K562 (cell line): ENCODE data around the gene TSPAN18. TPM values are rescaled to one million over a fixed set of nuclear protein-coding genes. Genes with fewer than 3 reads are reported as not detected.

ENCODE experiments used
- ATAC-seq: fragments of 200-7000 bp; cut with Tn5 transposase; 3 replicates; pipeline ENCODE4 v1.9.1; 2020; ENCODE audit warnings: moderate library complexity
- BruUV-seq: library from RNA; stranded (reverse); fragments of 400-500 nt; replicated peaks from 2 replicates; lab custom pipeline; 2021; lab: Mats Ljungman, UMichigan
- CTCF ChIA-PET: fragments of 300-600 bp; formaldehyde crosslinking; extraction: SDS; loops from one replicate; lab custom pipeline; 2021; ENCODE audit warnings: low intra/inter-chr PET ratio; lab: Yijun Ruan, JAX
- POLR2A ChIA-PET: fragments of 300-600, 350-650 bp; sonication (Branson Sonifier 250); formaldehyde crosslinking; extraction: SDS; loops from one replicate; lab custom pipeline; 2021; ENCODE audit warnings: antibody characterized with exemption, inconsistent platforms; lab: Yijun Ruan, JAX
- DNase-seq, 4 experiments: peaks; one replicate each; pipeline versions ENCODE4 v3.0.0 to v3.0.0-alpha.2; 2011 to 2018; ENCODE audit warnings: low spot score in 3 of 4, mixed read lengths in 3 of 4; ENCODE audit errors: extremely low read depth in 1 of 4
- FAIRE-seq: peaks from 2 replicates; lab custom pipeline; 2011; peaks lifted over from hg19 to GRCh38; lab: Jason Lieb, UNC
- H2AFZ ChIP-seq: 2 replicates; pipeline ENCODE4 v1.6.0; 2011; ENCODE audit warnings: low read depth, low read length, control low read depth, inconsistent platforms
- H3K27ac ChIP-seq: fragments of 200-600 bp; 3 replicates; pipeline ENCODE4 v1.8.0; 2011; ENCODE audit warnings: low read depth, mild to moderate bottlenecking, control low read depth, inconsistent platforms, low read length, moderate library complexity, mixed read lengths; ENCODE audit errors: extremely low read depth
- H3K27me3 ChIP-seq, 2 experiments: fragments of 300-600 bp in 1 of 2; 2 replicates in 1 of 2; 3 replicates in 1 of 2; pipeline versions ENCODE4 v1.6.0 to v1.8.0; 2011; ENCODE audit warnings: inconsistent platforms in 2 of 2, low read length in 2 of 2, mild to moderate bottlenecking in 1 of 2, mixed read lengths in 1 of 2, moderate library complexity in 1 of 2; ENCODE audit not compliant: control insufficient read depth in 2 of 2, insufficient read depth in 2 of 2
- H3K36me3 ChIP-seq: fragments of 300-600 bp; 3 replicates; pipeline ENCODE4 v1.8.0; 2011; ENCODE audit warnings: mild to moderate bottlenecking, low read length, inconsistent platforms; ENCODE audit not compliant: control insufficient read depth, insufficient read depth
- H3K4me1 ChIP-seq, 2 experiments: fragments of 200-600 bp in 1 of 2; replicated peaks in 1 of 2; 2 replicates in 1 of 2; 3 replicates in 1 of 2; pipeline versions ENCODE4 v1.5.1 to v1.8.0; 2011; ENCODE audit warnings: inconsistent platforms in 2 of 2, low read length in 2 of 2, mild to moderate bottlenecking in 1 of 2, mixed read lengths in 1 of 2, moderate library complexity in 1 of 2; ENCODE audit not compliant: control insufficient read depth in 2 of 2, insufficient read depth in 2 of 2
- H3K4me2 ChIP-seq: 2 replicates; pipeline ENCODE4 v1.6.1; 2011; ENCODE audit warnings: low read length, control low read depth, inconsistent platforms, mixed read lengths; ENCODE audit not compliant: insufficient read depth
- H3K4me3 ChIP-seq: fragments of 200-600 bp; sonication (generic), shearing (Covaris generic); 2 replicates; pipeline ENCODE4 v1.5.1; 2016; ENCODE audit warnings: control low read depth, inconsistent platforms
- H3K79me2 ChIP-seq: fragments of 200-600 bp; 3 replicates; pipeline ENCODE4 v1.8.0; 2011; ENCODE audit warnings: low read length, inconsistent platforms; ENCODE audit not compliant: control insufficient read depth, insufficient read depth
- H3K9ac ChIP-seq, 2 experiments: 2 replicates each; pipeline versions ENCODE4 v1.6.0 to v1.6.1; 2011; ENCODE audit warnings: low read depth in 2 of 2, low read length in 2 of 2, control low read depth in 1 of 2, inconsistent platforms in 1 of 2, mild to moderate bottlenecking in 1 of 2, mixed read lengths in 1 of 2; ENCODE audit not compliant: insufficient read depth in 1 of 2
- H3K9me1 ChIP-seq: one replicate; pipeline ENCODE4 v1.6.0; 2011; ENCODE audit warnings: inconsistent platforms, mild to moderate bottlenecking, low read length, moderate library complexity; ENCODE audit not compliant: control insufficient read depth, insufficient read depth
- H3K9me3 ChIP-seq: replicated peaks from 2 replicates; pipeline ENCODE4 v1.5.1; 2011; ENCODE audit warnings: low read depth, low read length, inconsistent platforms; ENCODE audit not compliant: control insufficient read depth, insufficient read depth
- H4K20me1 ChIP-seq: replicated peaks from 2 replicates; pipeline ENCODE4 v1.6.1; 2011; ENCODE audit warnings: low read length, inconsistent platforms, mixed read lengths; ENCODE audit not compliant: control insufficient read depth, insufficient read depth
- AFF1 ChIP-seq, 2 experiments: fragments of 450-650 bp; IDR thresholded peaks; 2 replicates each; pipeline ENCODE4 v1.6.1; 2018; ENCODE audit warnings: mild to moderate bottlenecking in 2 of 2, low read depth in 1 of 2; ENCODE audit not compliant: partially characterized antibody in 2 of 2
- CBFA2T2 ChIP-seq: fragments of 450-650 bp; conservative IDR thresholded peaks from 2 replicates; pipeline ENCODE4 v1.6.1; 2017; ENCODE audit warnings: mild to moderate bottlenecking
- DEAF1 ChIP-seq: fragments of 450-650 bp; formaldehyde crosslinking; IDR thresholded peaks from 2 replicates; pipeline ENCODE4 v1.4.0; 2020; ENCODE audit warnings: mild to moderate bottlenecking, moderate library complexity
- EP300 ChIP-seq: IDR thresholded peaks from 2 replicates; pipeline ENCODE4 v1.6.1; 2012; ENCODE audit warnings: low read length, improper control_type of control experiment
- ETV6 ChIP-seq, 3 experiments: fragments of 150-350 bp in 1 of 3; sonication (generic) in 1 of 3; formaldehyde crosslinking in 1 of 3; IDR thresholded peaks; 2 replicates each; pipeline versions ENCODE4 v1.6.1 to v1.8.0; 2014 to 2022; ENCODE audit warnings: borderline replicate concordance in 2 of 3, low read depth in 2 of 3, antibody characterized with exemption in 1 of 3, low read length in 1 of 3, mild to moderate bottlenecking in 1 of 3, missing genetic modification reagents in 1 of 3
- MAFF ChIP-seq: IDR thresholded peaks from 2 replicates; pipeline ENCODE4 v1.6.1; 2012; ENCODE audit warnings: low read length, improper control_type of control experiment
- MEF2D ChIP-seq: conservative IDR thresholded peaks from 2 replicates; pipeline ENCODE4 v1.6.1; 2016; ENCODE audit warnings: low read depth, missing genetic modification characterization, missing compliant biosample characterization
- NCOA1 ChIP-seq: fragments of 450-650 bp; IDR thresholded peaks from 2 replicates; pipeline ENCODE4 v1.6.1; 2016; ENCODE audit warnings: low read depth
- NR3C1 ChIP-seq: sonication (generic); formaldehyde crosslinking; IDR thresholded peaks from 2 replicates; pipeline ENCODE4 v1.8.1; 2022; ENCODE audit warnings: missing genetic modification reagents
- PCBP2 ChIP-seq: fragments of 200-400 bp; formaldehyde crosslinking; IDR thresholded peaks from 2 replicates; pipeline ENCODE4 v1.6.1; 2018; ENCODE audit warnings: low read length, low read depth, mild to moderate bottlenecking, moderate library complexity; ENCODE audit not compliant: poor library complexity, severe bottlenecking
- TRIM28 ChIP-seq: fragments of 450-650 bp; IDR thresholded peaks from 2 replicates; pipeline ENCODE4 v1.6.1; 2017
- ZNF124 ChIP-seq: sonication (generic); formaldehyde crosslinking; IDR thresholded peaks from 2 replicates; pipeline ENCODE4 v1.8.1; 2022; ENCODE audit warnings: missing genetic modification reagents
- ZNF184 ChIP-seq: sonication (generic); formaldehyde crosslinking; IDR thresholded peaks from 2 replicates; pipeline ENCODE4 v1.5.0; 2020; ENCODE audit warnings: missing genetic modification reagents
- ZNF239 ChIP-seq: fragments of 250-450 bp; sonication (Bioruptor Pico); IDR thresholded peaks from 2 replicates; pipeline ENCODE4 v1.4.0; 2020; ENCODE audit warnings: mild to moderate bottlenecking
- ZNF431 ChIP-seq: sonication (generic); formaldehyde crosslinking; IDR thresholded peaks from 2 replicates; pipeline ENCODE4 v1.8.0; 2022; ENCODE audit warnings: mild to moderate bottlenecking, missing genetic modification reagents
- ZSCAN29 ChIP-seq: fragments of 450-650 bp; IDR thresholded peaks from 2 replicates; pipeline ENCODE4 v1.6.1; 2017
- WGBS: fragments of 100-300 bp; shearing (Covaris generic); methylation state at CpG from one replicate; pipeline ENCODE4 v1.1.6; 2016; ENCODE audit warnings: low coverage, mixed read lengths; ENCODE audit not compliant: insufficient coverage; ENCODE audit errors: missing lambda C conversion rate; 5-methylcytosine and 5-hydroxymethylcytosine counted together
- in situ Hi-C: fragments of 300-500 bp; cut with MboI; formaldehyde crosslinking; loops from 4 replicates; pipeline ENCODE4 v1.15.0; 2018; ENCODE audit warnings: inconsistent platforms, mixed read lengths
- intact Hi-C: fragments of 100-400 bp; cut with micrococcal nuclease; formaldehyde crosslinking; loops from 2 replicates; pipeline ENCODE4 v1.14.2; 2022
- polyA plus RNA-seq, 8 experiments: library from polyadenylated mRNA; depleted of rRNA in 4 of 8; stranded (reverse) in 5 of 8; unstranded in 3 of 8; fragments of >200 nt; fragmentation: Nextera tagmentation in 2 of 8; fragmentation: Illumina TruSeq in 1 of 8; extraction: Ambion mirVana in 2 of 8; extraction: Trizol in 1 of 8; gene quantifications; 2 replicates each; pipeline versions ENCODE4 v1.2.1 to v1.2.3, GENCODE V29; 2011 to 2014; ENCODE audit warnings: inconsistent platforms in 1 of 8, missing spikeins in 1 of 8
- total RNA-seq, 7 experiments: library from RNA; depleted of rRNA in 6 of 7; stranded (reverse); fragments of >200 nt in 6 of 7; fragmentation: Illumina TruSeq in 2 of 7; extraction: Trizol in 2 of 7; gene quantifications; 2 replicates each; pipeline versions ENCODE4 v1.2.1 to v1.2.3, GENCODE V29; 2011 to 2021; ENCODE audit warnings: low replicate concordance in 1 of 7

Gene TSPAN18
- total and polyA plus RNA-seq, 9 of the 15 experiments (the other 6 are each of a cell fraction or from before 2014, with no cell fraction given) = 0.17 to 0.35 (median 0.22) TPM; not detected in 4

- in situ Hi-C loops = no loop called here
- Histone ChIP-seq H3K9me3 (no peaks in the 10 kb centered on the region), H3K4me3 (no peak overlapping the region), H3K79me2 (no peaks in the 10 kb centered on the region), H3K9me1 (no peaks in the 10 kb centered on the region), H4K20me1 (no peaks in the 10 kb centered on the region), H3K4me1 (no peaks in the 10 kb centered on the region; a peak in 2 of 5 replicates), H2AFZ (no peak overlapping the region), H3K27ac (no peak overlapping the region), H3K27me3 (peaks cover 7 to 44% of the 10 kb centered on the region in 2 experiments; a peak in 4 of 5 replicates), H3K4me2 (no peak overlapping the region), H3K36me3 (no peaks in the 10 kb centered on the region), H3K9ac (no peak overlapping the region)
- TF ChIP-seq DEAF1 (CRISPR knock-in tag) (no peak), EP300 (no peak), AFF1 (IDR thresholded peaks at IDR 0.05; ENCODE audit: low read depth in 1 of 2, partially characterized antibody in 2 of 2) (no peak), NCOA1 (no peak), PCBP2 (no peak), TRIM28 (no peak), MEF2D (tag) (no peak), ZSCAN29 (no peak), NR3C1 (no peak), ZNF239 (no peak), ZNF431 (no peak), ZNF184 (CRISPR knock-in tag) (no peak), CBFA2T2 (no peak), MAFF (no peak), ZNF124 (CRISPR knock-in tag) (no peak), ETV6 (IDR thresholded peaks at IDR 0.05; ENCODE audit: borderline replicate concordance in 1 of 2, low read depth in 2 of 2, low read length in 1 of 2) (no peak), ETV6 (CRISPR knock-in tag; IDR thresholded peaks at IDR 0.05; ENCODE audit: borderline replicate concordance) (no peak)
- no peak for ATAC-seq
- CTCF ChIA-PET = no interaction called here
- no peak for FAIRE-seq
- POLR2A ChIA-PET = interaction anchor here (0.6 to 0.7 kb wide), 2 partner anchors 9 to 1450 kb away, joined by 3 read pairs; no protein-coding TSS in a partner anchor
- DNase-seq = no peak
- intact Hi-C loops = loop anchor here (10.0 kb wide), 1 partner anchor 225 kb away; the partner anchor contains the start of gene CD82
- no TSS peak for BruUV-seq
- WGBS = 10% methylated on average over 3 of the region's 3 CpGs
Observed at GRCh38 chr11:44789496-44789895, 62.7 kb downstream of the TSPAN18 start.
